GM21526 (cell line): ENCODE results near the gene PKN3.
A peak's percentile ranks its signal among the peaks of the same experiment; 100 is the strongest.

ENCODE experiments used
- ATAC-seq: cut with Tn5 transposase; IDR thresholded peaks from one replicate; pipeline ENCODE4 v1.9.1; 2021; ENCODE audit warnings: moderate library complexity; ENCODE audit not compliant: unreplicated experiment, low FRiP score

Gene PKN3

DNA sequence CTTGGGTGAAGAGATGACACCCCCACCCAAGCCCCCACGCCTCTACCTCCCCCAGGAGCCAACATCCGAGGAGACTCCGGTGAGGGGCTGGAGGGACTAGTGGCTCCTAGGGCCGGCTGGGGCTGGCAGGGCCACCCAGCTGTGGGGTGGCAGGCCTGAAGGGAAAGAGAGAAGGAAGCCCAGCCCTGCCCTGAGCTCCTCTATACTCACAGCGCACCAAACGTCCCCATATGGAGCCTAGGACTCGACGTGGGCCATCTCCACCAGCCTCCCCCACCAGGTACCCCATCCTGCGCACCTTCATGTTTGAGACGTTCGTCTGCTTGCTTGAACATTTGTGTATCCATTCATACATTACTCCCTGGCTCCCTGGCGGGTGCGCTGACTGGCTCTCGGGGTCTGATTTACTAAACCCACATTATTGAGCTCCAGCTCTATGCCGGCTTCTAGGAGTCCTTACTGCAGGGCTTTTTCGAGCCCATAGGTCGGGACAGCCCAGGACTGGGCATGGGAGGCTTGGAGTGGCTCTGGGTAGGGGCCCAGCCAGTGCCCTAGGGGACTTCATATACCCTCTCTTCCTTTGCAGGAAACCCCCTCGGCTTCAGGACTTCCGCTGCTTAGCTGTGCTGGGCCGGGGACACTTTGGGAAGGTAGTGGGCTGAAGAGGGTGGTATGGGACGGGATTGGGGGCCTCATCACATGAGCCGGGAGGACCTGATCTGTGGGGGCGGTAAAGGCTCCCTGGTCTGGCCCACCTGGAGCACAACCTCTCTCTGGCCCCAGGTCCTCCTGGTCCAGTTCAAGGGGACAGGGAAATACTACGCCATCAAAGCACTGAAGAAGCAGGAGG lies 12.5 kb downstream of the PKN3 start:
- ATAC-seq = no peak

DNA sequence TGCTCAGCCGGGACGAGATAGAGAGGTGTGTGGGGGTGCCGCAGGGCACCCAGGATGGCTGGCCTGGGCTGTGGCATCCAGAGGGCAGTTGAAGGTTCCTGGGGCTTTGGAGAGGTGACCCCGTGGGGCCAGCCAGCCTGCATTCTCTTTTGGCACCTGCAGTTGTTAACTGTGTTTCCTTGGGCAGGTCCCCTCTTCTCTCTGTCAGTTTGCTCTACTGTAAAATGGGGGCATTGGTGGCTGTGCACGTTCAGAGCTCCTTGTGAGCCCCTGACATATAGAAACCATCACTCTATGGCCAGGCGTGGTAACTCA lies 13.1 kb downstream of the PKN3 start:
- no peak for ATAC-seq

DNA sequence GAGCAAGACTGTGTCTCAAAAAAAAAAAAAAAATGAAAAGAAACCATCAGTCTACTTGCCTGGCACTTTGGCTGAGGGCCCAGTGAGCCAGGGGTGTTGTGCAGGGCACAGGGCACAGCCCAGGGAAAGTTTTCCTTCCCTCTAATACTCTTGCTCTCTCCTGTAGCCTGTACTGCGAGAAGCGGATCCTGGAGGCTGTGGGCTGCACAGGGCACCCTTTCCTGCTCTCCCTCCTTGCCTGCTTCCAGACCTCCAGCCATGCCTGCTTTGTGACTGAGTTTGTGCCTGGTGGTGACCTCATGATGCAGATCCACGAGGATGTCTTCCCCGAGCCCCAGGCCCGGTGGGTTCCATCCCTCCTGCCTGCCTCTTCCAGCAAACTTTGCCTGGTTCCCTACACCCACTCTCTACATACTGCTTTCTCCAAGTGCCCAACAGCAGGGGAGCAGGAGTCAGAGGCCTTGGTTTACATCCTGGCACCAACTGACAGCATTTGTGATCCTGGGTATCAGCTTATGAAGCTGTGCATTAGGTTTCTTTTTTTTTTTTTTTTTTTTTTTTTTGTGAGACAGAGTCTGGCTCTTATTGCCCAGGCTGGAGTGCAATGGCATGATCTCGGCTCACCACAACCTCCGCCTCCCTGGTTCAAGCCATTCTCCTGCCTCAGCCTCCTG lies 14.4 kb downstream of the PKN3 start:
- no peak for ATAC-seq

DNA sequence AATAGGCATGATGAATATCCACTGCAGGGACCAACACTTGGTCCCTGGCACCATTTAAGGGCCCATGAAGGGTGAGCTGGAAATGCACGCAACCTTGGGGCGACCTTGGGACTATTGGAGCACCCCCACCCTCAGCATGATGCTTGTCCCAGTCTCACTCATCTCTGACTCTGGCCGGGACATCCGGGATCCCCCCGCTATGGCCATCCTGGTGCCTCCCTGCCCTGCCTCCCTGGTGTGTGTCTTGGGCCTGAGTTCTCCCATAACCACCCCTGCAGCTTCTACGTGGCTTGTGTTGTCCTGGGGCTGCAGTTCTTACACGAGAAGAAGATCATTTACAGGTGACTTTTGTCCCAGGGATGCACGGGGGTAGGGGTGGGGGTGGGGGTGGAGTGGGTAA lies 15.7 kb downstream of the PKN3 start:
- ATAC-seq = no peak

GRCh38 chr9:128718475-128718874 lies 16.2 kb downstream of the PKN3 start:
- no peak for ATAC-seq

- no peak for ATAC-seq
Measured at GRCh38 chr9:128719919-128720605, 17.8 kb downstream of the PKN3 start.

GRCh38 chr9:128720841-128721486 lies 18.7 kb downstream of the PKN3 start:
- ATAC-seq = no peak

DNA sequence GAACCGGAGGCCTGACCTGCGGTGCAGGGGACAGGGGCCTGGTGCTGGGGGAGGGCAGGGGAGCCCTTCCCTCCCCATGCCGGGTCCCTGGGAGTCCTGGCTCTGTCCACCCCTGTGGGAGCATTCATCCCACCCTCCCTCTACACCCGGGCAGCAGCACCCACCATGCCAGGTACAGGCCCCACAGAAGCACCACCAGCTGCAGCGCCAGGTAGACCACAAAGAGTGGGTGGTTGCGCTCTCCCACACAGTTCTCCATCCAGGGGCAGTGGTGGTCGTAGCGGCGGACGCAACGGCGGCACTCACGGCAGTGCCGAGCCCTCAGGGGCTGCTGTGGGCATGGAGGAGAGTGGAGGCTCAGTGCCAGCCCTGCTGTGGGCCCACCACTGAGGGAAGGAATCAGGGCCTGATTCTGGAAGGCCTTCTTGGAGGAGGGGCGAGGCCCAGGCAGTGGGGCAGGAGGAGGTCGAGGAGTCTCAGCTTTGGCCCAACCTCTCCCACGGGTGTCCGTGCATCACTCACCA lies 19.2 kb downstream of the PKN3 start:
- ATAC-seq = no peak

GRCh38 chr9:128722380-128723351 lies 20.4 kb downstream of the PKN3 start:
- no peak for ATAC-seq

GRCh38 chr9:128723352-128723865 lies 21.1 kb downstream of the PKN3 start:
- no peak for ATAC-seq

- peak; percentile 89 for ATAC-seq
Measured at GRCh38 chr9:128723866-128724743, 21.8 kb downstream of the PKN3 start, which contains the start of gene ZDHHC12. ZDHHC12 (minus strand) TSS chr9:128724127; CDS start chr9:128724093, 34 bp downstream.

DNA sequence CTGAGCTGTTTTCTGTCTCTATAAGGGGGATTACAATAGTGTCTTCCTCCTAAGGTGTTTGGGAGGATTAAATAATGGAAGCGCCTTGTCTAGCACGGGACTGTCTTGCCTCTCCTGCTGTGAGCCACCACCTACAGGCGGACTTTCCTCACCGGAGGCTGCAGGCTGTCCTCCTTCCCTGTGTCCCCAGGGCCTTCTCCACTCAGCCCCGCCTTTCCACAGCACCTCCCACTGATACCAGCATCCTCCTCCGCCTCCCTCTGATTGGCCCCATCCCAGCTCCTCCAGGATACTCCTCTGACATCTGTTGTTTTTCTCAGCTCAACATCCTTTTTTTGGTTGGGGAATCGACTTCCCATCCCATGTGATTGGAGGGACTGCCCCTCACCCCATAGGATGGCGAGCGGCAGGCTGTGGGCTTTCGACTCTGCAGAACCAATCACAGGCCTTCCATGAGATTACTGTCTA lies 22.5 kb downstream of the PKN3 start:
- peak; percentile 3 for ATAC-seq

- ATAC-seq = no peak
Measured at GRCh38 chr9:128727640-128728248, 25.4 kb downstream of the PKN3 start.

- no peak for ATAC-seq
Measured at GRCh38 chr9:128728298-128728697, 26.0 kb downstream of the PKN3 start.

DNA sequence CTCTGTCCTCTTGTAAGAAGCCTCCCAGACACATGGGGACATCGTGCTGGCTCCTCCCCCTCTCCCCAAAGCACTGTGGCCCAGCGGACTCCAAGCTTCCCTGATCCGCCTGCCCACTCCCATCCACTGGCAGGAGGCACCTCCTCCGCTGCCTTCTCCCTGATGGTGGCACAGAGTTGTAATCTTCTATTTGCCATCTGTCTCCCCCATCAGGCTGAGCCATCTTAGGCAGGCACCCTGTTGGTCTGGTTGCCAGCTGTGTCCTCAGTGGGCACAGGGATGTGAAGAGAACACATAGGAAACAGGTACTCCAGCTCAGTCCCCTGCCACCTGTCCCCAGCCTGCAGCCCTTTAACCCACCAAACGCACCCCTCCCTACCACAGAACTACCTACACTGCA lies 27.0 kb downstream of the PKN3 start:
- no peak for ATAC-seq

- no peak for ATAC-seq
Measured at GRCh38 chr9:128729766-128730517, 27.6 kb downstream of the PKN3 start.

DNA sequence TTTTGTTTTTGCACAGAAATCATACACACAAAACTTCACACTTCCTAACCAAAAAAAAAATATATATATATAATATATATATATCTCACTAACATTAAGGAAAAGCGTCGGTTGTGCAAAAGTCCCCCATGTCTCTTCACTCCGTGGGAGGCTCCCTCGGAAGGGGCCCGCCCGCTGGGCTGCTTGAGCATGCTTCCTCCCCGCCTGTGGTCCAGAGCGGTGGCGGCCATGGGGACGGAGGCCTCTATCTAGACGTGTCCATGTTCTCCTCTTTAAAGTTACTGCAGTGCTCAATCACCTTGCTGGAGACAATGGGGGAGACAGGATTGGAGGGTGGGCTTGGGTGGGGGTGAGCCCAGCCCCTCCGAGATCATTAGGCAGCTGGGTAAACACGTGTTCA lies 28.8 kb downstream of the PKN3 start:
- ATAC-seq = no peak
